Liver (tissue), 3 donors: ENCODE data around the gene NAIF1.
"Not testable (repeated sequence)": the region's sequence is repeated elsewhere in the genome, so short reads cannot be mapped to it uniquely, and the experiment has no call there.

Experiments used
- ATF3 ChIP-seq: IDR thresholded peaks from 2 replicates; pipeline ENCODE4 v1.6.1; 2016; ENCODE audit warnings: antibody characterized with exemption
- EGR1 ChIP-seq, 2 donors: IDR thresholded peaks; 2 replicates each; pipeline ENCODE4 v1.6.1; 2016 to 2018; ENCODE audit warnings: antibody characterized with exemption in 2 of 2, low read depth in 2 of 2
- FOXA1 ChIP-seq: IDR thresholded peaks from 2 replicates; pipeline ENCODE4 v1.6.1; 2016; ENCODE audit warnings: antibody characterized with exemption
- HNF4A ChIP-seq, 2 donors: conservative IDR thresholded peaks; 2 replicates each; pipeline ENCODE4 v1.6.1; 2016; ENCODE audit warnings: antibody characterized with exemption in 2 of 2, mild to moderate bottlenecking in 2 of 2
- JUND ChIP-seq, 2 donors: IDR thresholded peaks; 2 replicates each; pipeline ENCODE4 v1.6.1; 2016; ENCODE audit warnings: antibody characterized with exemption in 2 of 2
- RAD21 ChIP-seq, 2 donors: IDR thresholded peaks; 2 replicates each; pipeline ENCODE4 v1.6.1; 2016; ENCODE audit warnings: antibody characterized with exemption in 2 of 2, mild to moderate bottlenecking in 2 of 2
- SP1 ChIP-seq: IDR thresholded peaks from 2 replicates; pipeline ENCODE4 v1.6.1; 2018; ENCODE audit warnings: antibody characterized with exemption, mild to moderate bottlenecking
- TAF1 ChIP-seq: conservative IDR thresholded peaks from 2 replicates; pipeline ENCODE4 v1.6.1; 2016; ENCODE audit warnings: antibody characterized with exemption, mild to moderate bottlenecking
- YY1 ChIP-seq: IDR thresholded peaks from 2 replicates; pipeline ENCODE4 v1.6.1; 2016; ENCODE audit warnings: antibody characterized with exemption, mild to moderate bottlenecking
- TF ChIP-seq, protein P1 (sequence below): fragments of 150-350 bp; IDR thresholded peaks from 2 replicates; pipeline ENCODE4 v1.5.1; 2017; ENCODE audit warnings: improper control_type of control experiment, low read depth, low read length; ENCODE audit not compliant: missing input control
- TF ChIP-seq, protein P2 (sequence below): IDR thresholded peaks from 2 replicates; pipeline ENCODE4 v1.6.1; 2016; ENCODE audit warnings: antibody characterized with exemption, mild to moderate bottlenecking
- TF ChIP-seq, protein P3 (sequence below): IDR thresholded peaks from 2 replicates; pipeline ENCODE4 v1.6.1; 2016; ENCODE audit warnings: antibody characterized with exemption
- TF ChIP-seq, protein P4 (sequence below): IDR thresholded peaks from 2 replicates; pipeline ENCODE4 v1.6.1; 2016; ENCODE audit warnings: antibody characterized with exemption
- donor health status: healthy.
- donor health status: healthy.

DNA sequence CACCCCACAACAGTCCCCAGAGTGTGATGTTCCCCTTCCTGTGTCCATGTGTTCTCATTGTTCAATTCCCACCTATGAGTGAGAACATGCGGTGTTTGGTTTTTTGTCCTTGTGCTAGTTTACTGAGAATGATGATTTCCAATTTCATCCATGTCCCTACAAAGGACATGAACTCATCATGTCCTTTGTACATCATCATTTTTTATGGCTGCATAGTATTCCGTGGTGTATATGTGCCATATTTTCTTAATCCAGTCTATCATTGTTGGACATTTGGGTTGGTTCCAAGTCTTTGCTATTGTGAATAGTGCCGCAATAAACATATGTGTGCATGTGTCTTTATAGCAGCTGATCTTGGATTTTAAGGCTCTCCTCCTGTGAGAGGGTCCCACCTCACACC, 26.3 kb downstream of the NAIF1 start:
- TF ChIP-seq, protein P1, sequence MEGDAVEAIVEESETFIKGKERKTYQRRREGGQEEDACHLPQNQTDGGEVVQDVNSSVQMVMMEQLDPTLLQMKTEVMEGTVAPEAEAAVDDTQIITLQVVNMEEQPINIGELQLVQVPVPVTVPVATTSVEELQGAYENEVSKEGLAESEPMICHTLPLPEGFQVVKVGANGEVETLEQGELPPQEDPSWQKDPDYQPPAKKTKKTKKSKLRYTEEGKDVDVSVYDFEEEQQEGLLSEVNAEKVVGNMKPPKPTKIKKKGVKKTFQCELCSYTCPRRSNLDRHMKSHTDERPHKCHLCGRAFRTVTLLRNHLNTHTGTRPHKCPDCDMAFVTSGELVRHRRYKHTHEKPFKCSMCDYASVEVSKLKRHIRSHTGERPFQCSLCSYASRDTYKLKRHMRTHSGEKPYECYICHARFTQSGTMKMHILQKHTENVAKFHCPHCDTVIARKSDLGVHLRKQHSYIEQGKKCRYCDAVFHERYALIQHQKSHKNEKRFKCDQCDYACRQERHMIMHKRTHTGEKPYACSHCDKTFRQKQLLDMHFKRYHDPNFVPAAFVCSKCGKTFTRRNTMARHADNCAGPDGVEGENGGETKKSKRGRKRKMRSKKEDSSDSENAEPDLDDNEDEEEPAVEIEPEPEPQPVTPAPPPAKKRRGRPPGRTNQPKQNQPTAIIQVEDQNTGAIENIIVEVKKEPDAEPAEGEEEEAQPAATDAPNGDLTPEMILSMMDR: not testable (repeated sequence)
- TF ChIP-seq, protein P2, sequence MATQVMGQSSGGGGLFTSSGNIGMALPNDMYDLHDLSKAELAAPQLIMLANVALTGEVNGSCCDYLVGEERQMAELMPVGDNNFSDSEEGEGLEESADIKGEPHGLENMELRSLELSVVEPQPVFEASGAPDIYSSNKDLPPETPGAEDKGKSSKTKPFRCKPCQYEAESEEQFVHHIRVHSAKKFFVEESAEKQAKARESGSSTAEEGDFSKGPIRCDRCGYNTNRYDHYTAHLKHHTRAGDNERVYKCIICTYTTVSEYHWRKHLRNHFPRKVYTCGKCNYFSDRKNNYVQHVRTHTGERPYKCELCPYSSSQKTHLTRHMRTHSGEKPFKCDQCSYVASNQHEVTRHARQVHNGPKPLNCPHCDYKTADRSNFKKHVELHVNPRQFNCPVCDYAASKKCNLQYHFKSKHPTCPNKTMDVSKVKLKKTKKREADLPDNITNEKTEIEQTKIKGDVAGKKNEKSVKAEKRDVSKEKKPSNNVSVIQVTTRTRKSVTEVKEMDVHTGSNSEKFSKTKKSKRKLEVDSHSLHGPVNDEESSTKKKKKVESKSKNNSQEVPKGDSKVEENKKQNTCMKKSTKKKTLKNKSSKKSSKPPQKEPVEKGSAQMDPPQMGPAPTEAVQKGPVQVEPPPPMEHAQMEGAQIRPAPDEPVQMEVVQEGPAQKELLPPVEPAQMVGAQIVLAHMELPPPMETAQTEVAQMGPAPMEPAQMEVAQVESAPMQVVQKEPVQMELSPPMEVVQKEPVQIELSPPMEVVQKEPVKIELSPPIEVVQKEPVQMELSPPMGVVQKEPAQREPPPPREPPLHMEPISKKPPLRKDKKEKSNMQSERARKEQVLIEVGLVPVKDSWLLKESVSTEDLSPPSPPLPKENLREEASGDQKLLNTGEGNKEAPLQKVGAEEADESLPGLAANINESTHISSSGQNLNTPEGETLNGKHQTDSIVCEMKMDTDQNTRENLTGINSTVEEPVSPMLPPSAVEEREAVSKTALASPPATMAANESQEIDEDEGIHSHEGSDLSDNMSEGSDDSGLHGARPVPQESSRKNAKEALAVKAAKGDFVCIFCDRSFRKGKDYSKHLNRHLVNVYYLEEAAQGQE: not testable (repeated sequence)
- TF ChIP-seq YY1; RAD21 (IDR thresholded peaks at IDR 0.05); SP1; FOXA1; TAF1; HNF4A (conservative IDR thresholded peaks at IDR 0.05); JUND (IDR thresholded peaks at IDR 0.05); EGR1 (IDR thresholded peaks at IDR 0.05; ENCODE audit: low read depth in 2 of 2); ATF3: not testable (repeated sequence)
- TF ChIP-seq, protein P3, sequence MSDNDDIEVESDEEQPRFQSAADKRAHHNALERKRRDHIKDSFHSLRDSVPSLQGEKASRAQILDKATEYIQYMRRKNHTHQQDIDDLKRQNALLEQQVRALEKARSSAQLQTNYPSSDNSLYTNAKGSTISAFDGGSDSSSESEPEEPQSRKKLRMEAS: not testable (repeated sequence)
- TF ChIP-seq, protein P4, sequence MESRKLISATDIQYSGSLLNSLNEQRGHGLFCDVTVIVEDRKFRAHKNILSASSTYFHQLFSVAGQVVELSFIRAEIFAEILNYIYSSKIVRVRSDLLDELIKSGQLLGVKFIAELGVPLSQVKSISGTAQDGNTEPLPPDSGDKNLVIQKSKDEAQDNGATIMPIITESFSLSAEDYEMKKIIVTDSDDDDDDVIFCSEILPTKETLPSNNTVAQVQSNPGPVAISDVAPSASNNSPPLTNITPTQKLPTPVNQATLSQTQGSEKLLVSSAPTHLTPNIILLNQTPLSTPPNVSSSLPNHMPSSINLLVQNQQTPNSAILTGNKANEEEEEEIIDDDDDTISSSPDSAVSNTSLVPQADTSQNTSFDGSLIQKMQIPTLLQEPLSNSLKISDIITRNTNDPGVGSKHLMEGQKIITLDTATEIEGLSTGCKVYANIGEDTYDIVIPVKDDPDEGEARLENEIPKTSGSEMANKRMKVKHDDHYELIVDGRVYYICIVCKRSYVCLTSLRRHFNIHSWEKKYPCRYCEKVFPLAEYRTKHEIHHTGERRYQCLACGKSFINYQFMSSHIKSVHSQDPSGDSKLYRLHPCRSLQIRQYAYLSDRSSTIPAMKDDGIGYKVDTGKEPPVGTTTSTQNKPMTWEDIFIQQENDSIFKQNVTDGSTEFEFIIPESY: not testable (repeated sequence)
